Measurements from ENCODE around the gene STAMBPL1.
"Not testable (repeated sequence)": the region's sequence is repeated elsewhere in the genome, so short reads cannot be mapped to it uniquely, and the experiment has no call there.

Gene STAMBPL1

DNA sequence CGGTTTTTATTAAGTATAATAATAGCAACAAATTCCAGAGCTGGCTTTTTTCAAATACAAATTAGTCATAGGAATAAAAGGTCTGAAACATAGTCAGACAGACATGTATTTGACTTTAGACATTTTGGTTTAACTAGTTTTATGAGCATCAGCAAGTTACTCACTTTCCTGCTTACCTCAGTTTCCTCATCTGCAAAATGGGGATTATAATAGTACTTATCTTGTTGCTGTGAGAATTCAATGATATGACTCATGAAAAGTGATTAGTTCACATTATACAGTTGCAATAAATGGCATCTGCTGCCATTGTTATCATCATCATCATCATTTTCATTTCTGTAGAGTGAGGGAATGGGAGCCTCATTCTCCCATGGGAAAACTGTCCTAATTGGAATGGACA is 39.0 kb downstream of the STAMBPL1 start:
- DNase-seq, result no peak

DNA sequence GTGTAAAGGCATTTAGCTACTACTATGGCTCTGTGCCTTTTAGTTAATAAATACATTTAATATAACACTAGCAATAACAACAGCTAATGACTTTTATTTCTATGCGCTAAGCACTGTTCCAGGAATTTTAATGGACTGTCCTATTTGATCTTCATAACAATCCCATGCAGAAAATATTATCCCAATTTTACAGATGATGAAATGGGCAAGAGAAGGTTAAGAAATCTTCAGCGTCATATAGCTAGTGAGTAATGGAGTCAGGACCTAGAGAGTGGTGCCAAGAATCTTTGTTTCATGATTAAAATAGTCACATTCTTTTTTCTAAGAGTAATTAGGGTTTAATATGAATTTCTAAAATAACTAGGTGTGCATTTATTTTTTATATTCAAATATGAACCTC is 40.2 kb downstream of the STAMBPL1 start:
- DNase-seq, result no peak

DNA sequence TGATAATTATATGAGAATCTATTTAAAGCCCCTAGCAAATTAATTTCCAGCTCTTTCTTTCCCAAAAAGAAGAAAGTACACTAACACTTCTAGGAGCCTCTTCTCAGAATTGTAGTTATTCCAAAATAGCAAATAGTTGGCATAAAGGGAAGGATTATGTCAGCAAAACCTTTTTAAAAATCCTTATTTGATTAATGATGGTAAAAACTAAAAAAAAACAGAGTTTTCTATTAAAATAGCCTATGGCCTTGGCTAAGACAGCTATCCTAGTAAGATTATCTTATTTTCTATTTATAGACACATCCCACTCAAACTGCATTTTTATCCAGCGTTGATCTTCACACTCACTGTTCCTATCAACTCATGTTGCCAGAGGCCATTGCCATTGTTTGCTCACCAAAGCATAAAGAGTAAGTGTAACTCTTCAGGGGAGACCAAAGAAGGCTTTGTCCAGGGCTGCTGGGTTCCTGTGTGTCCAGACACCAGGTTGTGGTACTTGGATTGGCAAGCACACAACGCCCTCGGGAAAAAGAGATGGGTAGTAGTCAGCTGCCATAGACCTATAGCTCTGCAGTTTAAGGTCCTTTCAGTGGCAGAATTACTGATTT is 41.0 kb downstream of the STAMBPL1 start:
- DNase-seq, result no peak

DNA sequence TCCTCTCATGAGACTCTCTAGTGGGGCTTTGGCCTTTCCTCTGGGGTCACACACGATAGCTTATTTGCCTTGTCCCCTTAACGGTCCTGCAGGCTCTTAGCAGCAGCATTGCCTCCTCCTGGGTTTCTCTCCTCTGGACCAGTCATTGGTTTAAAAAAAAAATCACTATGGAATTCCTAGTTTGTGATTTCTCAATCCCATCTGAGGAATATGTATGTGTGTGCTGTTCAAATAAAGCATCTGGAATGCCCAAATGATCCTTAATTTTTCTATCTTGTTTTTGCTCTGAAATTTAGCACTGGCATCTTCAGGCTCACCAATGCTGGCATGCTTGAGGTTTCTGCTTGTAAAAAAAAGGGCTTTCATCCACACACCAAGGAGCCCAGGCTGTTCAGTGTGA is 42.0 kb downstream of the STAMBPL1 start:
- no peak for DNase-seq

DNA sequence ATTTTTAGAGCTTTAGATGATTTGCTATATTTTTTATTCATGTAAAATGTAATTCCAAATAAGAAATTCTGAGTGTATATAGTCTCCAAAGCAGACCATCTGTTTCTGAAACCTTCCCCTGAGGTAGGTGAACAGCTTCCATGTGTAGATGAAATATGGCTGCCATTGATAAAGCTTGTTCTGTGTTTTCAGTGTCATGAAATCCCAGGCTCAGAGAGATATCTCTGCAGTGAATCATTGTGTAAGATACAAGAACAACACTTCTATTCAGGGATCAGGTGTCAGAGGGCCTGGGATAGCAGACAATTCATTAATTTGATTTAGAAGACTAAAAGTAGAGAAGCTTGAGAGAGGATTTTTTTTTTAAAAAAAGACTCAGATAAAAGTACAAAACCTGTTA is 43.5 kb downstream of the STAMBPL1 start:
- DNase-seq, result no peak

DNA sequence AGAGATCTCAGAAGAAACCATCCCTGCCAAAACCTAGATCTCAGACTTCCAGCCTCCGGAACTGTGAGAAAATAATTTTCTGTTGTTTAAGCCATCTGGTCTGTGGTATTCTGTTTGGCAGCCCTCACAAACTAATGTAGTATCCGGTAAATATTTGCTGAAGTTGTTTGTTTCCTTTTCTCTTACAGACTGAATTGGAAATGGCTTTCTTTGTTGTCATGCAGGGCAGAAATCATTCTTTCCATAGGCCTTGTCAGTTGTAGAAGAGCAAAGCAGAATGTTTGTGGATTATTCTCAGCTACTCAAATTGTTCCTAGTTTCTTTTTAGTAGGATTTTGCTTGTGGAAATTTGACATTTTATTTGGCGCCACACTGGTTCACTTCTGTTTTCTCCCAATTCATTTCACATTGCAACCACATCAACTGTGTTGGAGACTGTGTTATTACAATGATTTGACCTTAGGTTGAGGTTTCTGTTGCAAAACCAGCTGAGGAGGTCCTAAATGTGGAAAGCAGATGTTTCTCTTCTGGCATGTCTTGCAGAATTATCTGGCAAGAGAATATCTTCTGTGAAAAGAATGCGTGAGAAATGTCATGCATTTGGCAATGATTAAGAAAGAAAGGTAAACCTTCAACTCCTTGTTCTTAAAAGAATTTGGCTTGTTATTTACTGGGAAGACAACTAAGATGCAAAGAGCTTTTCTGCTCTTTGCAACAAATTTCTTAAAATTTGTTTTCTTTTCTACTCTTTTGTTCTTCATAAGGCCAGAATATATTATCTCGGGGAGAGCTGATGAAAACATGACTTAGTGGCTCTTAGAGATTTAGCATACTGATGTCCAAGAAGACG is 46.7 kb downstream of the STAMBPL1 start:
- DNase-seq, result no peak

DNA sequence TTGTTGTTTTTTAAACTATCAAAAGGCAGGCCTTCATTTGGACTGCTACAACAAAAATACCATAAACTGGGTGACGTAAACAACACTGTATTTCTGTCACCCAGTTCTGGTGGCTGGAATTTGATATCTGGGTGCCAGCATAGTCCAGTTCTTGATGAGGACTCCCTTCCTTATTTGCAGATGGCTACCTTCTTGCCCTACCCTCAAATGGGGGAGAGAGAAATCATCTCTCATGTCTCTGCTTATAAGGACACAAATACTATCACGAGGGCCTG is 47.3 kb downstream of the STAMBPL1 start:
- DNase-seq, result no peak

DNA sequence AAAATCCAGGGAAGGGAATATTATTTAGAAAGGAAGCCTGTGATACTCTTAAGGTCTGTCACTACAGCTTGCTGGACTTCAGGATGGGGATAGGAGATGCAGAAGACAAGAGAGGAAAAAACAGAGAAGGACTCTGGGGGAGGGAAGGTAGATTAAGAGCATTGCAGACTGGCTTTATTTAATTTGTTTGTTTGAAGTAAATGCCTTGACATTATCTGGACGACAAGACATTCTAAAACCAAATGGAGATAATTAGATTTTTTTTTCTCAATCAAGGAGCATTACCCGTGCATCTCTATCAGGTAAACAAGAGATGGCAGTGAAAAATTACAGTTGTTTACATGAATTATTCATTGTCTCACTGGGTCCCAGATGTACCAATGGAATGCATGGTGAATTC is 48.2 kb downstream of the STAMBPL1 start:
- no peak for DNase-seq

DNA sequence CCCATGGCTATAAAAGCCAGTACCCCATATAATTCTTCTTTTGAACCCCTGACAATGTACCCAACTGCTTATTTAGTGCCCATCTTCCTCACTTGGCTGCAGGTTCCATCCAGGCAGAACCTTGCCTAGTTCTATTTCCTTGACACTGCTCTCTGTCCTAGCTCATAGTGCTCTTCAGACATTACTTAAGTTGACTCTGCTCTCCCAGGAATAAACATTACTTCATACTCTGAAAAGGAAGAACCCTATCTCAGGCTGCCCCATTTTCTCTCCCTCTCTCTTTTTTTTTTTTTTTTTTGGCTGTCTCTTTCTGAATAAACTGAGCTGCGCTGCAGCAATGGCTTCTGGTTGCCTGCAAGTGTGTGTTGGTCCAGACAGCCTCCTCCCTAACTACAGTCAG is 51.5 kb downstream of the STAMBPL1 start:
- DNase-seq, result no peak

DNA sequence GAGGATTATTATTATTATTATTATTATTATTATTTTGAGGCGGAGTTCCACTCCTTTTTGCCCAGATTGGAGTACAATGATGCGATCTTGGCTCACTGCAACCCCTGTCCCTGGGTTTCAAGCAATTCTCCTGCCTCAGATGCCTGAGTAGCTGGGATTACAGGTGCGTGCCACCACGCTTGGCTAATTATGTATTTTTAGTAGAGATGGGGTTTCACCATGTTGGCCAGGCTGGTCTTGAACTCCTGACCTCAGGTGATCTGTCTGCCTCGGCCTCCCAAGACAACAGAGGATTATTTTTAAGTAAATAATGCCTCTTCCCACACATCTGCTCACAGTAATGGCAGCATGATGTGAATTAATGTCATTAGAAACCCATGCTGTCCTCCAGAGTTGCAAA is 52.0 kb downstream of the STAMBPL1 start:
- not testable (repeated sequence) for DNase-seq

DNA sequence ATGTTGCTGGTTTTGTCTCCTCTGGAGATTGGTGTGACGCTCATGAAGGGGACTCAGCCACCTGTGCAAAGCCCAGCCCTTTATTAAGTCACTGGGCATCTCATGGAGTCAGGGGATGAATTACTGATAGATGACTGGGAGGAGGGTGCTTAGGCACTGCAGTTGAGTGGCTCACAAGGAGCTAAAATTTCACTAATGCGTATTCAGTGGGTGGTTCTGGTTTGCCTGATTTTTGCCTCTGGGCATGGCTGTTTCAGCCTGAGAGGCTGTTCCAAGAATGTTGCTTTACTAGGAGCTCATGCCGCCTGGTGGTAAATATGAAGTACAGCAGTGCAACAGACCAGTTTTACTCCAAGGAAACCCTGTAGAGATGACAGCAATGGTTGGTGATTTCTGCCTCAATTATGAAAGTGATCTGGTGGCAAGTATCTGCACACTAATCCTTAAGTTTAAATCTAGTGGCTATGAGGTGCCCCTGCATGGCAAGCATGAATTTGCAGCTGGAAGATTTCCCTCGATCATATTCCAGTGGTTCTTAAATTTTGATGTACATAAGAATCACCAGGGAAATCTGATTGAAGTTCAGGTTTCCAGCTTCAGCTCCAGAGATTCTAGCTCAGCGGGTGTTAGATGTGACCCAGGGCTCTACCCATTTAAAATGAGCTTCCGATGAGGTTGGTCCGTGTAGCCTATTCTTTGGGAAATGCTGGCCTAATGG is 52.7 kb downstream of the STAMBPL1 start:
- DNase-seq, result peak in 36 of 56 donors; percentile 7 to 67 (median 24)

DNA sequence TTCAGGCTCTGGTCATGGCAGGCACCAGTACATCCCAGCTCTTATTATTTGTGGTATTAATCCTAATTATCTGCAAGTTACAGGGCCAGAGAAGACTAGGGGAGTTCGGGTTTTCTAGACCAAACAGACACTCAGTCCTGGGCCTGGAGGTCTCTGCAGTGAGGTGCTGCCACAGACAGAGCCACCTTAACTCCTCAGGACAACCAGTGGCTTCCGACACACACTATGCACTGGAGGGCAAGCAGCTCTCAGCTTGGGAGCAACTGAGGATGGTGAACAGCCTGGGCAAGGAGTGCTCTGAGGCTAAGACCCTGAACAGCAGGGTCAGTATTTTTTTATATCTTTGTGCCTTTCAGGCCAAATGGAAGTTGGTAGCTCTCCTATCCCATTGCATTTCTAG is 53.5 kb downstream of the STAMBPL1 start:
- DNase-seq, result no peak

DNA sequence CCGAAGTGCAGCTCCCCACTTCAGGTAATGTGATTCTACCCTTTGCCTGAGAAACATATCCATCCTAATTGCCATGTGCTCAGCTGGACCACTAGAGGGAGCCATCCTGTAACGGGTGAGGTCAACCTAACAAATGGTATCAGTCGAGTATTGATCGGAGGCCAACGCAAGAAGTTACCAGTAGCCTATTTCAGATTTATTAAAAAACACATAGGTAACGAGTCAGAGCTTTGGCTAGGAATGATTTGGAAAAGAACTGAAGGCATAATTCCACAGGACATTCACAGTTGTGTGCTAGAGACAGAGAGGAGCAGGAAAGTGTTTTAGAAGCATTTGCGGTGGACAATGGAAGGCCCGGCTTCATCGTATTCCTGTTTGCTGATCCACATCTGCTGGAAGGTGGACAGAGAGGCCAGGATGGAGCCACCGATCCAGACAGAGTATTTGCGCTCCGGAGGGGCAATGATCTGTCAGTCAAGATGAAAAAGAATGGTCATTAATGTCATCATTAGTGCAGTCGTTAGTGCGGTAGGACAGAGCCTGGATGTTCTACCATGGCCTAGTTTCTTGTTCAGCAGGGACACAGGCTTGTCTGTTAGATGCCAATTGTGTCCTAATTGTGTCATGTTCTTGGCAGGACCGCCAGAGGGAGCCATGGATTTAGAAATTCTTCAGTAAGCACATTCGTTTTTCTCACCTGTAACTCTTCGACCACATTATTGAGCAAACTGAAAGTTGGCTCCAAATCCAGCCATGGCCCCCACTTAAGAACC is 55.0 kb downstream of the STAMBPL1 start:
- peak in 48 of 56 donors; percentile 8 to 85 (median 45) for DNase-seq

DNA sequence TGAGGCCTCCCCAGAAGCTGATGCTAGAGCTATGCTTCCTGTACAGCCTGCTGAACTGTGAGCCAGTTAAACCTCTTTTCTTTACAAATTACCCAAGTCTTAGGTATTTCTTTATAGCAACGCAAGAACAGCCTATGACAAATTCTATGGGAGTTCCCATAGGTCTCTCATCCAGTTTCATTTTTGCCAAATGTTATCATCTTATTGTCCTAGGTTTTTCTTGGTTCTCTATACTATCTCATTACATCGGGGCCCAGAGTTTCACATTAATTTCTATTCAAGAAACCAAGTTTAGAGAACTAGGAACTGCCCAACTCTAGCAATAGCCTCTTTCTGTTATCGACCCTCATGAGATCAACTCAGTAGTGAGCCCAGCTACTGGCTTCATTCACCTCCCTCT is 56.6 kb downstream of the STAMBPL1 start:
- no peak for DNase-seq

DNA sequence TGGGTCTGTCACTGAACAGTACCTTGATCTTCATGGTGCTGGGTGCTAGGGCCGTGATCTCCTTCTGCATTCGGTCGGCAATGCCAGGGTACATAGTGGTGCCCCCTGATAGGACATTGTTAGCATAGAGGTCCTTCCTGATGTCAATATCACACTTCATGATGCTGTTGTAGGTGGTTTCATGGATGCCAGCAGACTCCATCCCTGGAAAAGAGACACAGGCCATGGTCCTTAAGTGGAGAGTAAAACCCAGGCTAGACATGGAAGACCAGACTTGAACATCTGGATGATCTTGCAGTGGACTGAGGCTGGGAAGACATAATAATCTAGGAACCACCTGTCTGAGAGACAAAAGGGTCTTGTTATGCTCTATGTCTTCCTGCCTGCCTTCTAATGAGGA is 58.0 kb downstream of the STAMBPL1 start:
- no peak for DNase-seq

DNA sequence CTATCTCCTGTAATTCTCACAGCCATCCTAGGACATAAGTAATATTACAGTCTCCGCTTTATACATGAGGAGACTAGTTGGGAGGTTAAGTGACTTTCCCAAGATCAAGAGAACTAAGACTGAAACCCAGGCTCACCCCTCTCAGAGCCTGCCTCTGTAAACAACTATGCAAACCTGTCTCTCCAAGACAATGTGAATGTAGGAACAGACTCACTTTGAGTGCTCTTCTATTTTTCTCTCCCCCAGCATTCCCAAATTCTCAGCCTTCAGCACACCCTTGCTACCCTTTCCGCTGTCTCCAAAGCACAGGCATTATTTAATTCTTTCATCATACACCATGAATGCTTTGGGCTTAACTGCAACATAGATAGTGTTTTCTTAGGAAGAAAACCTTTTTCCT is 58.9 kb downstream of the STAMBPL1 start:
- DNase-seq, result no peak

DNA sequence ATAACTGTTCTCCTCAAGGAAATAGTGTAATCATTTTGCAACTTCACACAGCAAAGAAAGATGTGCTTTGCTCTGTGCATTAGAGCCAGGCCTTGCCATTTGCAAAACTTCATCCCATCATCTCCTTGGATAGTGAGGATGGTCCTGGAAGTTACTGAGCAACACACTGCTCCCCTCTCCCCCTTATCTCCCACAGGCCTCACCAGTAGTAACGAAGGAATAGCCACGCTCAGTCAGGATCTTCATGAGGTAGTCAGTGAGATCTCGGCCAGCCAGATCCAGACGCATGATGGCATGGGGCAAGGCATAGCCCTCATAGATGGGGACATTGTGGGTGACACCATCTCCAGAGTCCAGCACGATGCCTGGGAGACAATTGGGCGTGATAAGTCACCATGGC is 61.0 kb downstream of the STAMBPL1 start:
- no peak for DNase-seq

DNA sequence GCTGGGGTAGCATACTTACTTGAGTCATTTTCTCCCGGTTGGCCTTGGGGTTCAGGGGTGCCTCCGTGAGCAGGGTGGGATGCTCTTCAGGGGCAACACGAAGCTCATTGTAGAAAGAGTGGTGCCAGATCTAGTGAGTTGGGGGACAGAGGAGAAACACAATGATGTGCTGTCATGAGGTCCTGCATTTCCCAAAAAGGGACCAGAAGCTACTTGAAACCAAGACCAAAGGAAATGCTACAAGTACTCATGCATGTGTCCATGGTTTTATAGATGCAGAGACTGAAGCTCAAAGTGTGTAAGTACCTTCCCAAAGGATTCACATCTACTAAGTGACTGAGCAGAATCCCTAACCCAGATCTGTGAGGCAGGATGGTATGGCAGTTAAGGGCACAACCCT is 63.7 kb downstream of the STAMBPL1 start:
- no peak for DNase-seq

DNA sequence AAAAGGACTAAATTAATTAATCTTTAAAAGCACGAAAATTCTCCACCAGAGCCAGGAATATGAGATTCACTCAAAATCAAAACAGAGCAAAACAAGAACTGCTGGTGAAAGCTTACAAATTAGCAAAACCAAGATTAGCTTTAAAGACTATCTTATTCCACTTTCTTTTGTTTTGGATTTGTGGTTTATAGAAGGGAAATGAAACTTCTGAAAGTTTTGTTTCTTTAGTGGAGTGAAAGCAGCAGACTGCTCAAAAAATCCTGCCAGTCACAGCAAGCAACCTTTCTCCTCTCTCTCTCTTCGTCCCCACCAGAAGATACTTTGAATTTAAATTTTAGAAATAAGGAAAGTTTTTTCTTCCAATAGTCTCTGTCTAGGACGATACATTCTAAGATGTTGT is 64.8 kb downstream of the STAMBPL1 start:
- no peak for DNase-seq

DNA sequence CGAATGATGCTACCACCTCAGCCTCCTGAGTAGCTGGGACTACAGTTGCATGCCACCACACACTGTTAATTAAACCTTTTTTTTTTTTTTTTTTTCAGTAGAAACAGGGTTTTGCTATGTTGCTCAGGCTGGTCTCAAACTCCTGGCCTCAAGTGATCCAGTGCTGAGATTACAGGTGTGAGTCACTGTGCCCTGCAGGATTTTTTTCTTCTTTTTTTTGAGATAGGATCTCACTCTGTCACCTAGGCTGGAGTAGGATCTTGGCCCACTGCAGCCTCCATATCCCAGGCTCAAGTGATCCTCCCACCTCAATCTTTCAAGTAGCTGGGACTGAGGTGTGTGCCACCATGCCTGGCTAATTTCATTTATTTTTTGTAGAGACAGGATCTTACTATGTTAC is 66.2 kb downstream of the STAMBPL1 start:
- DNase-seq, result no peak

DNA sequence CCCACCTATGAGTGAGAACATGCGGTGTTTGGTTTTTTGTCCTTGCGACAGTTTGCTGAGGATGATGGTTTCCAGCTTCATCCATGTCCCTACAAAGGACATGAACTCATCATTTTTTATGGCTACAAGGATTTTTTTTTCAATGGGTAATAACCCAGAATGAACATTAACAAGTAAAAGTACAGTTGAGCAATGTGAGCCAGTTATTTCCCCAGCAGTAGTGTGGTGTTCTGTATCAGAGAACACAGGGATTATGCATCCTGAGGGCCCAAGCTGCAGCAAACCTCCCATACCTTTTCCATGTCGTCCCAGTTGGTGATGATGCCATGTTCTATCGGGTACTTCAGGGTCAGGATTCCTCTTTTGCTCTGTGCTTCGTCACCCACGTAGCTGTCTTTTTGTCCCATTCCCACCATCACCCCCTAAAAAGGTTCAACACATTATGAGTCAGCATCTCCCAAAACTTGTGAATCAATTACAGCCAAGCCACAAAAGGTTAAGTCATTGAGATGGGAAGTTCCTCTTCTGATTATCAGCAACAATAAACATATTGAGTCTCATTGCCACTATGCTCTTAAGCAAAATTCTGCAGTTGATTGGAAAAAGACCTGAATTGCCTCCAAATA is 67.0 kb downstream of the STAMBPL1 start:
- DNase-seq, result no peak

DNA sequence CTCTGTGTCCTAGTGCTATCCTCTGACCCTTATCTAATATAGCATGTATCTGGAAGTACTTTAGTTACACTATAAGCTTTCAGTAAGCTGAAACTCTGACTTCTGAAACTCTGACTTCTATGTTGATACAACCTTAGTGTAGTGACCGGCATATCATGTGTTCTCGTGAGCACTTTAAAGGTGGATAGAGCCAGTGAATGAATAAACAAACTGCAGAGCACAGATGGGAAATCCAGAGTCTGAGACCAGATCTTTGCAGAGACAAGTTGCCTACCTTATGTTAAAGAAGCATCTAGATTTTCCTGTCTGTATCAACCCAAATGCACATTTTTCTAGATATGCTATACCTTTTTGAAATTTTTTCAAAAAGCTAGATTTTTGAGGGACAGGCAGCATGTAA is 69.0 kb downstream of the STAMBPL1 start:
- no peak for DNase-seq
